ENCODE results near the gene RALGAPA1. TPM values are rescaled to one million over a fixed set of nuclear protein-coding genes. Genes with fewer than 3 reads are reported as not detected.

Gene RALGAPA1
- total RNA-seq, 6 experiments from 2014 or later: 16.2 to 23.3 (median 19.7) TPM

DNA sequence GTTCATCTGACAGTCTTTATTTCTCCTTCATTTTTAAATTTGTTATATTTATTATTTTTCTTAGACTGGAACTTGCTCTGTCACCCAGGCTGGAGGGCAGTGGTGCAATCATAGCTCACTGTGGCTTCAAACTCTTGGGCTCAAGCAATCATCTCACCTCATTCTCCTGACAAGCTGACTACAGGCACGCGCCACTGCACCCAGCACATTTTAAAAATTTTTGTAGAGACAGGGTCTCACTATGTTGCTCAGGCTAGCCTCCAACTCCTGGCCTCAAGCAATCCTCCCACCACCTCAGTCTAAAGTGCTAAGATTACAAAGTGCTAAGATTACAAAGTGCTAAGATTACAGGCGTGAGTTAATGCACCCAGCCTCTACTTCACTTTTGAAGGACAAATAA is 96.6 kb downstream of the RALGAPA1 start:
- Histone ChIP-seq H3K9me3 (no peaks in the 10 kb centered on the region), H3K27ac (no peak overlapping the region), H3K4me3 (no peak overlapping the region), H3K4me1 (no peaks in the 10 kb centered on the region), H3K27me3 (no peaks in the 10 kb centered on the region), H3K36me3 (peaks cover 0 to 8% (median 3%) of the 10 kb centered on the region in 4 donors)
- ATAC-seq: no peak
- TF ChIP-seq, protein P1, sequence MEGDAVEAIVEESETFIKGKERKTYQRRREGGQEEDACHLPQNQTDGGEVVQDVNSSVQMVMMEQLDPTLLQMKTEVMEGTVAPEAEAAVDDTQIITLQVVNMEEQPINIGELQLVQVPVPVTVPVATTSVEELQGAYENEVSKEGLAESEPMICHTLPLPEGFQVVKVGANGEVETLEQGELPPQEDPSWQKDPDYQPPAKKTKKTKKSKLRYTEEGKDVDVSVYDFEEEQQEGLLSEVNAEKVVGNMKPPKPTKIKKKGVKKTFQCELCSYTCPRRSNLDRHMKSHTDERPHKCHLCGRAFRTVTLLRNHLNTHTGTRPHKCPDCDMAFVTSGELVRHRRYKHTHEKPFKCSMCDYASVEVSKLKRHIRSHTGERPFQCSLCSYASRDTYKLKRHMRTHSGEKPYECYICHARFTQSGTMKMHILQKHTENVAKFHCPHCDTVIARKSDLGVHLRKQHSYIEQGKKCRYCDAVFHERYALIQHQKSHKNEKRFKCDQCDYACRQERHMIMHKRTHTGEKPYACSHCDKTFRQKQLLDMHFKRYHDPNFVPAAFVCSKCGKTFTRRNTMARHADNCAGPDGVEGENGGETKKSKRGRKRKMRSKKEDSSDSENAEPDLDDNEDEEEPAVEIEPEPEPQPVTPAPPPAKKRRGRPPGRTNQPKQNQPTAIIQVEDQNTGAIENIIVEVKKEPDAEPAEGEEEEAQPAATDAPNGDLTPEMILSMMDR (IDR thresholded peaks at IDR 0.05): no peak
- TF ChIP-seq POLR2A (IDR thresholded peaks at IDR 0.05): no peak
- WGBS (ENCODE audit: insufficient coverage, low coverage, low lambda C conversion rate, missing lambda C conversion rate): 100% methylated on average over 3 of the region's 3 CpGs
- DNase-seq: no peak
- intact Hi-C loops (cut with DNase I): no loop called here

DNA sequence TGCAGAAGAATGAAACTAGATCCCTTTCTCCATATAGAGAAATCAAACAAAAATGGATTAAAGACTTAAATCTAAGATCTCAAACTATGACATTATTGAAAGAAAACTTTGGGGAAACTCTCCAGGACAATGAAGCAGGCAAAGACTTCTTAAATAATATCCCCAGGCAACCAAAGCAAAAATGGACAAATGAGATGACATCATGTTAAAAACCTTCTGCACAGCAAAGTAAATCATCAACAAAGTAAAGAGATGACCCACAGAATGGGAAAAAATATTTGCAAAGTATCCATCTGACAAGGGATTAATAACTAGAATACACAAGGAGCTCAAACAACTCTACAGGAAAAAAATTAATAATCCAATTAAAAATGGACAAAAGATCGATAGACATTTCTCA is 101.0 kb downstream of the RALGAPA1 start:
- TF ChIP-seq POLR2A (IDR thresholded peaks at IDR 0.05): no peak
- TF ChIP-seq, protein P1 (IDR thresholded peaks at IDR 0.05): no peak
- intact Hi-C loops (cut with DNase I): no loop called here
- Histone ChIP-seq H3K27me3 (no peaks in the 10 kb centered on the region), H3K4me3 (no peak overlapping the region), H3K36me3 (peaks cover 0 to 4% (median 0%) of the 10 kb centered on the region in 4 donors), H3K4me1 (no peaks in the 10 kb centered on the region), H3K9me3 (no peaks in the 10 kb centered on the region), H3K27ac (no peak overlapping the region)
- WGBS (ENCODE audit: insufficient coverage, low coverage, low lambda C conversion rate, missing lambda C conversion rate): 100% methylated on average over 1 of the region's 1 CpG
- ATAC-seq: no peak
- DNase-seq: no peak

DNA sequence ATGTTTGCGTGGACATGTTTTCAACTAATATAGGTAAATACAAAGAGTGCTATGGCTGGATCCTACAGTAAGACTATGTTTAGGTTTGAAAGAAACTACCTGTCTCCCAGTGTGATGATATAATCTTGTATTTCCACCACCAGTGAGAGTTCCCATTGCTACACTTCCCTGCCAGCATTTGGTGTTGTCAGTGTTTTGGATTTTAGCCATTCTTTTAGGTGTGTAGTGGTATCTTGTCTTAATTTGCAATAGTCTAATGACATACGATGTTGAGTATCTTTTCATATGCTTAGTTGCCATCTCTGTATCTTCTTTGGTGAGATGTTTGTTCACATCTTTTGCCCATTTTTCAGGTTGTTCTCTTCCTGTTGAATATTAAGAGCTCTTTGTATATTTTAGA is 103.5 kb downstream of the RALGAPA1 start:
- no peak overlapping the region for H3K27ac ChIP-seq
- no peaks in the 10 kb centered on the region for H3K27me3 ChIP-seq
- DNase-seq: no peak
- WGBS (ENCODE audit: insufficient coverage, low coverage, low lambda C conversion rate, missing lambda C conversion rate): 100% methylated on average over 1 of the region's 2 CpGs
- intact Hi-C loops (cut with DNase I): no loop called here
- TF ChIP-seq, protein P1 (IDR thresholded peaks at IDR 0.05): no peak
- no peak for TF ChIP-seq POLR2A (IDR thresholded peaks at IDR 0.05)
- H3K9me3 ChIP-seq: no peaks in the 10 kb centered on the region
- no peaks in the 10 kb centered on the region for H3K4me1 ChIP-seq
- ATAC-seq: no peak
- H3K4me3 ChIP-seq: no peak overlapping the region
- no peaks in the 10 kb centered on the region for H3K36me3 ChIP-seq

DNA sequence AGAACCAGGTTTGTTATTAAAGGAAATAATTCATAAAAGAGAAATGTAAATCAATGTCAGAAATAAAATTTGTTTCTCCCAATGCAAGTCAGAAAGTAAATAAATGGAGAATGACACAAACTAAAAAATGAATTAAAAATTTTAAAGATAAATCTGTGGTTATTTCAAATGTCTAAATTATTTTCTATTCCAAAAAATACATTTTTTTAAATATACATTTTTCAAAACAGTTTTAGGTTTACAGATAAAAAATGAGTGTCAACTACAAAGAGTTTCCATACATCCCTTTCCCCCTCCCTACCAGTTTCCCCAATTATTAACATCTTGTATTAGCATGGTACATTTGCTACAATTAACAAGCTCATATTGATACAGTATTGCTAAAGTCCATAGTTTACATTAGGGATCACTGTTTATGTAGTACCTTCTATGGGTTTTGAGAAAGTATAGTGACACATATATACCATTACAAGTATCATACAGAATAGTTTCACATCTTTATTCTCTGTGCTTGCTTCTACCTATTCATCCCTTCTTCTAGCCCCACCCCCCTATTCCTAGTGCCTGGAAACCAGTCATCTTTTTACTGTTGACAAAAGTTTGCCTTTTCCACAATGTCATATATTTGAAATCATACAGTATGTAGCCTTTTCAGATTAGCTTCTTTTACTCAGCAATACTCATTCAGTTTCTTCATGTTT is 104.2 kb downstream of the RALGAPA1 start:
- no peaks in the 10 kb centered on the region for H3K36me3 ChIP-seq
- intact Hi-C loops (cut with DNase I): no loop called here
- H3K4me3 ChIP-seq: no peak overlapping the region
- TF ChIP-seq, protein P1 (IDR thresholded peaks at IDR 0.05): no peak
- TF ChIP-seq POLR2A (IDR thresholded peaks at IDR 0.05): no peak
- DNase-seq (no peak), ATAC-seq (no peak)
- peaks cover 0 to 3% (median 0%) of the 10 kb centered on the region in 4 donors for H3K4me1 ChIP-seq
- no peaks in the 10 kb centered on the region for H3K27me3 ChIP-seq
- no peaks in the 10 kb centered on the region for H3K9me3 ChIP-seq
- no peak overlapping the region for H3K27ac ChIP-seq

Measured in right lobe of liver (tissue), 6 donors.